GM12873 (cell line): ENCODE measurements around the gene XPR1.

ENCODE experiments used
- CTCF ChIP-seq: IDR thresholded peaks from 2 replicates; pipeline ENCODE4 v1.5.1; 2012; ENCODE audit warnings: low read depth, mild to moderate bottlenecking, moderate library complexity, low read length, control low read depth; ENCODE audit not compliant: insufficient read depth; ENCODE audit errors: missing control alignments

Gene XPR1

DNA sequence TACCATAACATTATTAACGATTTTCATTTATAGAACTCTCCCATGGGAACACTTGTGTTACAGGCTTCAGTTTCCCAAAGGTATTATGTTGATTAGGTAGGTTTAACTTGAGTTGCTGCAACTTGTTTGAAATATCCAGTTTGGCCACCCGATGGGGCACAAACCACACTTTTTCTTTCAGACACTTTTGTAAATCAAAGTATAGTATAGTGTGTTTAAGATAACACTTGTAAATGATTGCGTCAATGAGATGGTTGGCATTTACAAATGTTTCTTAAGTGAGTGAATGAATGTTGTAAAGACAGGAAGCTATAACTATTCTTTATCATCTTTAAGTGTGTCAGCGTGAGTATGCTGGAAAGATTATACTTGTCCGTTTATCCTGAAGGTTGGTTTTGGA lies 4.3 kb downstream of the XPR1 start:
- TF ChIP-seq CTCF = no peak

DNA sequence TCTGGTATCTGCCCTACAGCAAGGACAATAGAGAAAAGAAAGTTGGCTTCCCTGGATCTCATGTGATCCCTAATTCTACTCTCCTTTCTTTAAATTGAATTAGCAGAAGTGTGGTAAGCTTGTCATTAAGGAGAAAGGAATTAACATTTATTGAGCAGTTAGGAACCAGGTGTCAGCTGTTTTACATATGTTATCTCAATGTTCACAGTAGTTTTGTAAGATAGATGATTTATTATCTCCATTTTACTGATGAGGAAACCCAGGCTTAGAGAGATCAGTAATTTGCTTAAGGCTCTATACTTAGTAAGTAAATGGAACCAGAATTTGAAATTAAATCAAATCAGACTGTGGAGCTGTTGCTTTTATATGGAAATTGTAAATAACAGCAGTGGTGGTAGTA lies 8.0 kb downstream of the XPR1 start:
- no peak for TF ChIP-seq CTCF

DNA sequence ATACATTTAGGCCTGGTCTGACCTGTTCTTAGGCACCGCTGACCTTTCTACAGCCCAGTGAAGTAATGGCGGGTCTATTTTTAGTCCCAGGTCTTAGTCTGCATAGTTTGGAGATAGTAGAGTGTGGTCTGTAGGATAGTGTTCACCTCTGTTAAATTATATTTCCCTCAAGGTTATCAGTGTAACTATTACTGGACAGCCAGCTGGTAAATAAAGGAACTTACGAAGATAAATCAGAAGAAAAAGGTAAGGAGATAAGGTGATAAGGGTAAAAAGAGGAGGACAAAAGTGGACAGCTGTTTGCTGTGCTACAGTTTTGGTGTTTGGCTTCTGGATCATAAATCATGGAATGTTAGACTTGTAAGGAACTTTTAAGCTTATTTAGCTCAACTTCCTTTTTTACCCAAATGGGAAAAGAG lies 8.7 kb downstream of the XPR1 start:
- TF ChIP-seq CTCF = no peak

DNA sequence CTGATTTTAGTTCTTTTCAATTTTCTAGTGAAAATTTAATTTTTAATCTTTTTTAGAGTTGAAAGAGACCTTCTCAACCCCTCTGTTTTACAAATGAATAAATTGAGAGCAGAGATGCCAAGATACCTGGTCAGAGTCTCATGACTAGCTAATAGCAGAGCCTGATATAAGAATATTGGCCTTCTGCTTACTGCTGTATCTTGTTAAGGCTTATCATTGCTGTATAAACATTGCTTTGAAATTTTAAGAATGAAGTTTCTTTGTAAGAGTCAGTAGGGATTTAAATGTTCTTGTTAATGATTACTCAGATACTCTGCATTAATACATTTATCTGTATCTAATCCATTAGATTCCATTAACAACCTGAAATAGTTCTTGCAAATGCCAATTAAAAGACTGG lies 9.8 kb downstream of the XPR1 start:
- no peak for TF ChIP-seq CTCF

GRCh38 chr1:180642781-180643180 lies 11.0 kb downstream of the XPR1 start:
- no peak for TF ChIP-seq CTCF

DNA sequence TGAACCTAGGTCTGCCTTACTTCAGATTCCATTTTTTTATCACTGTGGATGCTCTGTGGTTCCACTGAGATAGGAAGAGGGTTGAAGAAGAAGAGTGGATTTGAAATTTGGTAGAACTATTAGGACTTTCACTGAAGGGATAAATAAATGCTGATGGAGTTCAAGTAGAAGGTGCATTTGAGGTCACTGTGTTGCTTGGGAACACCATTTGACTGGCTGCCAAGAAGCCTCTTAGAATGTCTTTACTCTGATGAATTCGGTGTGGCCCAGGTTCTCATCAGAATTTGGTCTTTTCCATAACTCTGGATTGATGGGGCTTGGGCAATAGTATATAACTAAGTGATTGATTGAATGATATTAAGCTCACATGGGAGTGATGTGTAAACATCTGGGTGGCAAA lies 11.9 kb downstream of the XPR1 start:
- TF ChIP-seq CTCF = no peak

GRCh38 chr1:180644526-180645192 lies 12.8 kb downstream of the XPR1 start:
- no peak for TF ChIP-seq CTCF
